HCT116 (cell line): ENCODE results near the gene SNAP47. TPM values are rescaled to one million over a fixed set of nuclear protein-coding genes. Genes with fewer than 3 reads are reported as not detected.

Source experiments
- ATAC-seq: fragments of 200-7000 bp; cut with Tn5 transposase; 2 replicates; pipeline ENCODE4 v1.9.1; 2020; ENCODE audit warnings: mild to moderate bottlenecking, moderate library complexity
- BruUV-seq: library from RNA; stranded (reverse); fragments of 400-500 nt; replicated peaks from 2 replicates; lab custom pipeline; 2021; lab: Mats Ljungman, UMichigan
- CTCF ChIA-PET: fragments of 300-600 bp; sonication (Branson Sonifier 250); formaldehyde crosslinking; loops from one replicate; lab custom pipeline; 2021; ENCODE audit warnings: antibody characterized with exemption; lab: Charles Lee
- POLR2A ChIA-PET: fragments of 300-600, 350-600 bp; sonication (Branson Sonifier 250); formaldehyde crosslinking; loops from one replicate; lab custom pipeline; 2021; ENCODE audit warnings: antibody characterized with exemption; lab: Charles Lee
- RAD21 ChIA-PET, 2 experiments: fragments of 300-600 bp; sonication (Branson Sonifier 250); formaldehyde crosslinking; loops; one replicate each; lab custom pipeline; 2023; ENCODE audit warnings: low total read pairs in 2 of 2; ENCODE audit not compliant: uncharacterized antibody in 2 of 2, unreplicated experiment in 2 of 2, low non-redundant PET in 1 of 2; lab: Charles Lee
- DNase-seq: peaks from one replicate; pipeline ENCODE4 v3.0.0-alpha.2; 2010; ENCODE audit warnings: low read depth, low spot score
- H2AFZ ChIP-seq: fragments of 200-600 bp; shearing (Covaris generic), sonication (generic); 2 replicates; pipeline ENCODE4 v1.6.1; 2017; ENCODE audit warnings: low read depth, mixed run types, mixed read lengths, antibody characterized with exemption, low read length; ENCODE audit not compliant: poor library complexity, severe bottlenecking
- H3K27ac ChIP-seq: 2 replicates; pipeline ENCODE4 v1.5.1; 2012; ENCODE audit warnings: low read depth, low read length
- H3K27me3 ChIP-seq: fragments of 200-600 bp; sonication (generic); 2 replicates; pipeline ENCODE4 v1.6.1; 2016; ENCODE audit warnings: mixed run types, low read length, mixed read lengths; ENCODE audit not compliant: insufficient read depth
- H3K36me3 ChIP-seq, 2 experiments: fragments of 200-500 bp in 1 of 2; fragments of 200-600 bp in 1 of 2; sonication (Bioruptor generic) in 1 of 2; sonication (generic) in 1 of 2; 2 replicates each; pipeline versions ENCODE4 v1.5.1 to v1.6.1; 2014 to 2016; ENCODE audit warnings: low read length in 2 of 2, inconsistent platforms in 1 of 2, mixed read lengths in 1 of 2, mixed run types in 1 of 2; ENCODE audit not compliant: insufficient read depth in 2 of 2, control insufficient read depth in 1 of 2
- H3K4me1 ChIP-seq, 2 experiments: fragments of 200-600 bp in 1 of 2; sonication (generic) in 1 of 2; 2 replicates each; pipeline versions ENCODE4 v1.5.1 to v1.6.1; 2012 to 2017; ENCODE audit warnings: low read length in 2 of 2, inconsistent platforms in 1 of 2, mild to moderate bottlenecking in 1 of 2, mixed read lengths in 1 of 2, mixed run types in 1 of 2, moderate library complexity in 1 of 2; ENCODE audit not compliant: insufficient read depth in 2 of 2, control insufficient read depth in 1 of 2
- H3K4me2 ChIP-seq: fragments of 200-600 bp; sonication (generic); 2 replicates; pipeline ENCODE4 v1.6.1; 2017; ENCODE audit warnings: mixed run types, low read length, mixed read lengths
- H3K4me3 ChIP-seq, 2 experiments: fragments of 200-600 bp in 1 of 2; sonication (generic) in 1 of 2; replicated peaks in 1 of 2; 2 replicates each; pipeline ENCODE4 v1.5.1; 2011 to 2016; ENCODE audit warnings: low read length in 2 of 2, control low read depth in 1 of 2, low read depth in 1 of 2, mild to moderate bottlenecking in 1 of 2, mixed read lengths in 1 of 2, mixed run types in 1 of 2
- H3K79me2 ChIP-seq: fragments of 200-600 bp; sonication (generic); 2 replicates; pipeline ENCODE4 v1.6.1; 2017; ENCODE audit warnings: mild to moderate bottlenecking, mixed run types, low read length, moderate library complexity, mixed read lengths; ENCODE audit not compliant: insufficient read depth
- H3K9ac ChIP-seq: fragments of 200-600 bp; sonication (generic); 2 replicates; pipeline ENCODE4 v1.6.1; 2016; ENCODE audit warnings: low read length, mixed read lengths
- H3K9me2 ChIP-seq: fragments of 200-600 bp; sonication (generic), shearing (Covaris generic); 2 replicates; pipeline ENCODE4 v1.6.1; 2017; ENCODE audit warnings: mixed run types, mild to moderate bottlenecking, moderate library complexity; ENCODE audit not compliant: insufficient read depth
- H3K9me3 ChIP-seq, 2 experiments: fragments of 200-500 bp in 1 of 2; fragments of 200-600 bp in 1 of 2; sonication (Bioruptor generic) in 1 of 2; sonication (generic) in 1 of 2; 2 replicates each; pipeline ENCODE4 v1.6.1; 2014 to 2017; ENCODE audit warnings: low read length in 2 of 2, mixed read lengths in 2 of 2, inconsistent platforms in 1 of 2, low read depth in 1 of 2, mild to moderate bottlenecking in 1 of 2, mixed run types in 1 of 2, moderate library complexity in 1 of 2; ENCODE audit not compliant: control insufficient read depth in 1 of 2, insufficient read depth in 1 of 2
- H4K20me1 ChIP-seq: fragments of 200-600 bp; sonication (generic), shearing (Covaris generic); 2 replicates; pipeline ENCODE4 v1.6.1; 2017; ENCODE audit warnings: mixed run types, mild to moderate bottlenecking, moderate library complexity; ENCODE audit not compliant: insufficient read depth
- ELF1 ChIP-seq: IDR thresholded peaks from 2 replicates; pipeline ENCODE4 v1.6.1; 2012; ENCODE audit warnings: low read depth, borderline replicate concordance
- EZH2 ChIP-seq: fragments of 200-600 bp; sonication (generic); IDR thresholded peaks from 2 replicates; pipeline ENCODE4 v1.6.1; 2017; ENCODE audit warnings: antibody characterized with exemption, mixed run types
- EZH2phosphoT487 ChIP-seq: fragments of 200-600 bp; IDR thresholded peaks from 2 replicates; pipeline ENCODE4 v1.6.1; 2018; ENCODE audit warnings: antibody characterized with exemption, borderline replicate concordance
- FOSL1 ChIP-seq: IDR thresholded peaks from 2 replicates; pipeline ENCODE4 v1.6.1; 2012; ENCODE audit warnings: low read depth
- POLR2A ChIP-seq: IDR thresholded peaks from 2 replicates; pipeline ENCODE4 v1.7.0; 2011; ENCODE audit warnings: borderline replicate concordance; ENCODE audit not compliant: insufficient read depth, insufficient read length; ENCODE audit errors: extremely low read depth
- POLR2AphosphoS5 ChIP-seq: IDR thresholded peaks from 2 replicates; pipeline ENCODE4 v1.6.1; 2011; ENCODE audit warnings: mild to moderate bottlenecking, low read depth, low read length, moderate library complexity
- REST ChIP-seq: IDR thresholded peaks from 2 replicates; pipeline ENCODE4 v1.6.1; 2012; ENCODE audit warnings: low read depth
- SRF ChIP-seq: IDR thresholded peaks from 2 replicates; pipeline ENCODE4 v1.6.1; 2012; ENCODE audit warnings: low read depth
- intact Hi-C: fragments of 100-400 bp; cut with micrococcal nuclease; formaldehyde crosslinking; loops from 2 replicates; pipeline ENCODE4 v1.10.0; 2022
- total RNA-seq: library from RNA; stranded (reverse); gene quantifications from one replicate; pipeline ENCODE4 v1.2.1, GENCODE V29; 2021; ENCODE audit not compliant: unreplicated experiment
- TF ChIP-seq, protein P1 (sequence below): IDR thresholded peaks from 2 replicates; pipeline ENCODE4 v1.6.1; 2011; ENCODE audit warnings: mild to moderate bottlenecking, low read length, moderate library complexity; ENCODE audit not compliant: insufficient replicate concordance; ENCODE audit errors: extremely low read depth

SNAP47 gene
- total RNA-seq, 1 experiment from 2014 or later = 37.9 TPM

DNA sequence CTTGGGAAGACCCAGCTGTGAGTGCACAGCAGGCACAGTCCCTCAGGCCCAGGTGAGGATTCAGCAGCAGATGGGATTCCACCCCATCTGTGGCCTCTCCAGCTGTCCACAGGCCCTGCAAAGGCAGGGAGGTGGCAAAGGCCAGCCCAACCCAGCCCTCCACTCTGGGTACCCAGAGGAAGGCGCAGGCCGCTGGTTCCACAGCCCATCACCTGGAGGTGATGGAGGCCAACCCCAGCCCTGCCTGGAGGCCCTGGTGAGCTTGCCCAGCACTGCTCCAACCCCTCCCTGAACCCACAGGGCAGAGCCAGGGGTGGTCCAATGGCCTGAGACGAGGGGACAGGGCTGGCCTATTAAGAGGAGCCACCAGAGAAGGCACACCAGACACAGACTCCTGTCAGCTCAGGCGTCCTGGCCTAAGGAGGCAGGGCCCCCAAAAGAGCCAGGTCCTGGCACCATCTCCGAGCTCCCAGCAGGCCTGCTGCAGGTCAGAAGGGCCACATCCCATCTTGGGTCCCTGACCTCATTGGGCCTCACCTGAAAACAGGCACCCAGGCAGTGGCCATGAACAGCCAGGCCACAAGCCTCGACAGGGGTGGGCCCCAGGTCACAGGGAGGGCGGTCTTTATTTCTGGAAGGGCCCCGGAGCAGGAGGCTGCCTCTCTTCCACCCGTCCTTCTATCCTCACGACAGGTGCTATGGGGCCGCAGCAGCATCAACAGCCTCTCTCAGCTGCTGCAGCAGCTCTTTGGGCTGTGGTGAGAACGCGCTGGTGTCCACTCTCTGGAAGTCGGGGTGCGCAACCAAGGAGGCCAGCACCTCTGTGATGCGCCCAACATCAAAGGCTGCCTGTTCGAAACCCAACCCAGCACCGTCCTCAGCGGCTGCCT is 3.3 kb upstream of the SNAP47 start:
- H3K9me3 ChIP-seq = no peaks in the 10 kb centered on the region
- H3K4me1 ChIP-seq = peaks cover 18 to 51% of the 10 kb centered on the region in 2 experiments
- no peak overlapping the region for H3K9ac ChIP-seq
- no peaks in the 10 kb centered on the region for H3K9me2 ChIP-seq
- H2AFZ ChIP-seq = no peak overlapping the region
- ATAC-seq (no peak), DNase-seq (no peak)
- peaks cover 44% of the 10 kb centered on the region for H3K79me2 ChIP-seq
- no peak for TF ChIP-seq EZH2
- TF ChIP-seq ELF1 = no peak
- TF ChIP-seq POLR2AphosphoS5 = no peak; the same call in 1 of the 2 replicates
- no peak for TF ChIP-seq SRF
- no peak for TF ChIP-seq POLR2A
- no peak for TF ChIP-seq FOSL1
- no peak for TF ChIP-seq EZH2phosphoT487
- no peak for TF ChIP-seq REST
- TF ChIP-seq, protein P1, sequence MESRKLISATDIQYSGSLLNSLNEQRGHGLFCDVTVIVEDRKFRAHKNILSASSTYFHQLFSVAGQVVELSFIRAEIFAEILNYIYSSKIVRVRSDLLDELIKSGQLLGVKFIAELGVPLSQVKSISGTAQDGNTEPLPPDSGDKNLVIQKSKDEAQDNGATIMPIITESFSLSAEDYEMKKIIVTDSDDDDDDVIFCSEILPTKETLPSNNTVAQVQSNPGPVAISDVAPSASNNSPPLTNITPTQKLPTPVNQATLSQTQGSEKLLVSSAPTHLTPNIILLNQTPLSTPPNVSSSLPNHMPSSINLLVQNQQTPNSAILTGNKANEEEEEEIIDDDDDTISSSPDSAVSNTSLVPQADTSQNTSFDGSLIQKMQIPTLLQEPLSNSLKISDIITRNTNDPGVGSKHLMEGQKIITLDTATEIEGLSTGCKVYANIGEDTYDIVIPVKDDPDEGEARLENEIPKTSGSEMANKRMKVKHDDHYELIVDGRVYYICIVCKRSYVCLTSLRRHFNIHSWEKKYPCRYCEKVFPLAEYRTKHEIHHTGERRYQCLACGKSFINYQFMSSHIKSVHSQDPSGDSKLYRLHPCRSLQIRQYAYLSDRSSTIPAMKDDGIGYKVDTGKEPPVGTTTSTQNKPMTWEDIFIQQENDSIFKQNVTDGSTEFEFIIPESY = no peak
- peaks cover 3 to 16% of the 10 kb centered on the region in 2 experiments; a peak in 3 of 4 replicates for H3K36me3 ChIP-seq
- H3K27me3 ChIP-seq = no peaks in the 10 kb centered on the region
- POLR2A ChIA-PET = no interaction called here
- no peaks in the 10 kb centered on the region for H4K20me1 ChIP-seq
- no peak overlapping the region for H3K4me3 ChIP-seq
- H3K4me2 ChIP-seq = no peak overlapping the region
- CTCF ChIA-PET = no interaction called here
- intact Hi-C loops = no loop called here
- no peak overlapping the region; the same call in 1 of the 2 replicates for H3K27ac ChIP-seq
- RAD21 ChIA-PET = no interaction called here
- BruUV-seq = no TSS peak
